ENCODE results near the gene DDX31. TPM values are rescaled to one million over a fixed set of nuclear protein-coding genes. Genes with fewer than 3 reads are reported as not detected.

DDX31 gene
- total RNA-seq, 1 experiment from 2014 or later, result 19.2 TPM

DNA sequence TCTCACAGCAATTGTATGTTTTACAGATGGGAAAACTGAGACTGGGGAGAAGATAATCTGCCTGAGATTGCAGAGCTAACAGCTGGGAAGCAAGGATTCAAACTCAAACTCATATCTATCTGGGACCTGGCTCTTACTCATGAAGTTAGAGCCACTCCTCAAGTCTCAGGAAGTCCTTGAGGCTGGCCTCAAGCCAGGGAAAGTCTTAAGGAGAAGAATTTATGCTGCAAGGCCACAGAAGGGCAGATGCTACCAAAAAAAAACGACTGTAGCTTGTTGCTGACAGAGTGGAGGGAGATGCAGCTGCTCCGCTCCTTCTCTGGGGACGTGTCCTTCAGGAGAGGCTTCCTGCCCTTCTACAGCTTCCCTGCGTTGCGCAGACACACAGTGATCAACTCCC, 47.6 kb downstream of the DDX31 start:
- H3K4me3 ChIP-seq, result no peak overlapping the region
- ChIA-PET POLR2A (ENCODE audit: unreplicated experiment) (interaction anchor here (0.6 to 0.7 kb wide), 2 partner anchors 11 to 755 kb away, joined by 4 read pairs; no protein-coding TSS in a partner anchor), CTCF (no interaction called here)
- H4K20me1 ChIP-seq (ENCODE audit: insufficient read depth), result no peaks in the 10 kb centered on the region
- 0 out of 2 replicates have a peak, but pooled peaks cover 5% of the 10 kb centered on the region for H3K36me3 ChIP-seq (ENCODE audit: low read depth)
- no peaks in the 10 kb centered on the region for H3K4me1 ChIP-seq (replicated peaks; ENCODE audit: insufficient read depth)
- H2AFZ ChIP-seq, result no peak overlapping the region
- H3F3A ChIP-seq (ENCODE audit: insufficient read depth, low read depth), result no peaks in the 10 kb centered on the region
- no peak for TF ChIP-seq EZH2 (IDR thresholded peaks at IDR 0.05; ENCODE audit: low read depth)
- TF ChIP-seq, protein P1, sequence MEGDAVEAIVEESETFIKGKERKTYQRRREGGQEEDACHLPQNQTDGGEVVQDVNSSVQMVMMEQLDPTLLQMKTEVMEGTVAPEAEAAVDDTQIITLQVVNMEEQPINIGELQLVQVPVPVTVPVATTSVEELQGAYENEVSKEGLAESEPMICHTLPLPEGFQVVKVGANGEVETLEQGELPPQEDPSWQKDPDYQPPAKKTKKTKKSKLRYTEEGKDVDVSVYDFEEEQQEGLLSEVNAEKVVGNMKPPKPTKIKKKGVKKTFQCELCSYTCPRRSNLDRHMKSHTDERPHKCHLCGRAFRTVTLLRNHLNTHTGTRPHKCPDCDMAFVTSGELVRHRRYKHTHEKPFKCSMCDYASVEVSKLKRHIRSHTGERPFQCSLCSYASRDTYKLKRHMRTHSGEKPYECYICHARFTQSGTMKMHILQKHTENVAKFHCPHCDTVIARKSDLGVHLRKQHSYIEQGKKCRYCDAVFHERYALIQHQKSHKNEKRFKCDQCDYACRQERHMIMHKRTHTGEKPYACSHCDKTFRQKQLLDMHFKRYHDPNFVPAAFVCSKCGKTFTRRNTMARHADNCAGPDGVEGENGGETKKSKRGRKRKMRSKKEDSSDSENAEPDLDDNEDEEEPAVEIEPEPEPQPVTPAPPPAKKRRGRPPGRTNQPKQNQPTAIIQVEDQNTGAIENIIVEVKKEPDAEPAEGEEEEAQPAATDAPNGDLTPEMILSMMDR (conservative IDR thresholded peaks at IDR 0.05), result no peak
- H3K27ac ChIP-seq, result no peak overlapping the region
- H3K9me2 ChIP-seq (ENCODE audit: insufficient read depth), result no peaks in the 10 kb centered on the region
- BruUV-seq (replicated peaks), result no TSS peak
- intact Hi-C loops (cut with micrococcal nuclease; ENCODE audit: unreplicated experiment), result no loop called here
- DNase-seq, result no peak
- no peaks in the 10 kb centered on the region for H3K79me2 ChIP-seq (ENCODE audit: low read depth)
- no peak overlapping the region for H3K4me2 ChIP-seq
- H3K27me3 ChIP-seq (ENCODE audit: insufficient read depth, low read depth), result no peaks in the 10 kb centered on the region
- H3K9me3 ChIP-seq (ENCODE audit: insufficient read depth, low read depth), result no peaks in the 10 kb centered on the region

DNA sequence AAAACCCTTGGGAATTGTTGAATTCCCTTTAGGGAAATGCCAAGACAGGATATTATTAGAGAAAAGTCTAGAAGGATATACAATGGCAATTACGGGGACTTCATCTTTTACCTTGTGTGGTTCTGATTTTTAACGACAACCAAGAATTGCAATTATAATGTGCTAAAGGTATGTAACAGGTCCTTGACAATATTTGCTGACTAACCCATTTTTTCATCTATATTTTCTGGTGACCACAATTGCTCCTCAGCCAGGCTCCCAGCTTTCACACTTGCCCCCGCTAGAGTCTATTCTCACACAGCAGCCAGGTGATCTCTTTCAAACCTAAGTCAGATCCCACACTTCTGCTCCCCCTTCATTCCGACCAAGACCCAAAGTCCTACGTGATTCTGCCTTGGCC, 53.1 kb downstream of the DDX31 start:
- Histone ChIP-seq H3K9me2 (ENCODE audit: insufficient read depth) (no peaks in the 10 kb centered on the region), H3K4me1 (replicated peaks; ENCODE audit: insufficient read depth) (no peaks in the 10 kb centered on the region), H3K4me2 (no peak overlapping the region), H3F3A (ENCODE audit: insufficient read depth, low read depth) (no peaks in the 10 kb centered on the region), H3K27me3 (ENCODE audit: insufficient read depth, low read depth) (no peaks in the 10 kb centered on the region), H3K79me2 (ENCODE audit: low read depth) (no peaks in the 10 kb centered on the region), H2AFZ (no peak overlapping the region), H3K4me3 (no peak overlapping the region), H3K36me3 (ENCODE audit: low read depth) (no peaks in the 10 kb centered on the region), H4K20me1 (ENCODE audit: insufficient read depth) (no peaks in the 10 kb centered on the region), H3K27ac (no peak overlapping the region), H3K9me3 (ENCODE audit: insufficient read depth, low read depth) (no peaks in the 10 kb centered on the region)
- BruUV-seq (replicated peaks), result no TSS peak
- DNase-seq, result no peak
- TF ChIP-seq, protein P1 (conservative IDR thresholded peaks at IDR 0.05), result no peak
- TF ChIP-seq EZH2 (IDR thresholded peaks at IDR 0.05; ENCODE audit: low read depth), result no peak
- CTCF ChIA-PET, result no interaction called here
- intact Hi-C loops (cut with micrococcal nuclease; ENCODE audit: unreplicated experiment), result no loop called here
- POLR2A ChIA-PET (ENCODE audit: unreplicated experiment), result no interaction called here

- CTCF ChIA-PET, result no interaction called here
- DNase-seq, result no peak
- Histone ChIP-seq H3K27me3 (ENCODE audit: insufficient read depth, low read depth) (no peaks in the 10 kb centered on the region), H3K4me1 (replicated peaks; ENCODE audit: insufficient read depth) (no peaks in the 10 kb centered on the region), H3K79me2 (ENCODE audit: low read depth) (no peaks in the 10 kb centered on the region), H3K9me2 (ENCODE audit: insufficient read depth) (no peaks in the 10 kb centered on the region), H3K36me3 (ENCODE audit: low read depth) (no peaks in the 10 kb centered on the region), H3K27ac (no peak overlapping the region), H3F3A (ENCODE audit: insufficient read depth, low read depth) (no peaks in the 10 kb centered on the region), H2AFZ (no peak overlapping the region), H3K4me2 (no peak overlapping the region), H4K20me1 (ENCODE audit: insufficient read depth) (no peaks in the 10 kb centered on the region), H3K9me3 (ENCODE audit: insufficient read depth, low read depth) (no peaks in the 10 kb centered on the region), H3K4me3 (no peak overlapping the region)
- intact Hi-C loops (cut with micrococcal nuclease; ENCODE audit: unreplicated experiment), result no loop called here
- TF ChIP-seq, protein P1 (conservative IDR thresholded peaks at IDR 0.05), result no peak
- TF ChIP-seq EZH2 (IDR thresholded peaks at IDR 0.05; ENCODE audit: low read depth), result no peak
- BruUV-seq (replicated peaks), result no TSS peak
- POLR2A ChIA-PET (ENCODE audit: unreplicated experiment), result no interaction called here
Measured at GRCh38 chr9:132615774-132616173, 54.0 kb downstream of the DDX31 start.

Data from PC-9 (cell line).